ENCODE results near the gene SNX7.
A peak's percentile ranks its signal among the peaks of the same experiment; 100 is the strongest.

The SNX7 gene

DNA sequence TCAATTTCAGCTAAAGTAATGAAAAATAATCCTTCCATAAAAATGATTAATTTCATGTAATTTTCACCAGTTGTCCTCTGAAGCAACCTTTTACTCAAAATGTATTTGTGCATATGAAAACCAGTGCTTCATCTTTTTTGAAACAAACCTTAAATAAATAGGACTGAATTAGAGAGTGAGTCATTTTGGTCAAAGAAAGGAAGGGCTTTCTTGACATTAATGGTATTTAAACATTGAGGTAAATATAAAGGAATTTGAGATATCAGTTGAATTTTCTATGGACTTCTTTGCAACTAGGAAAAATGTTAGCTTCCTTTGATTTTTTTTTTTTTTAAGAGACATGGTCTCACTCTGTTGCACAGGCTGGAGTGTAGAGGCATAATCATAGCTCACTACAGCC, 38.7 kb downstream of the SNX7 start:
- CTCF ChIA-PET = no interaction called here
- TF ChIP-seq, protein P1, sequence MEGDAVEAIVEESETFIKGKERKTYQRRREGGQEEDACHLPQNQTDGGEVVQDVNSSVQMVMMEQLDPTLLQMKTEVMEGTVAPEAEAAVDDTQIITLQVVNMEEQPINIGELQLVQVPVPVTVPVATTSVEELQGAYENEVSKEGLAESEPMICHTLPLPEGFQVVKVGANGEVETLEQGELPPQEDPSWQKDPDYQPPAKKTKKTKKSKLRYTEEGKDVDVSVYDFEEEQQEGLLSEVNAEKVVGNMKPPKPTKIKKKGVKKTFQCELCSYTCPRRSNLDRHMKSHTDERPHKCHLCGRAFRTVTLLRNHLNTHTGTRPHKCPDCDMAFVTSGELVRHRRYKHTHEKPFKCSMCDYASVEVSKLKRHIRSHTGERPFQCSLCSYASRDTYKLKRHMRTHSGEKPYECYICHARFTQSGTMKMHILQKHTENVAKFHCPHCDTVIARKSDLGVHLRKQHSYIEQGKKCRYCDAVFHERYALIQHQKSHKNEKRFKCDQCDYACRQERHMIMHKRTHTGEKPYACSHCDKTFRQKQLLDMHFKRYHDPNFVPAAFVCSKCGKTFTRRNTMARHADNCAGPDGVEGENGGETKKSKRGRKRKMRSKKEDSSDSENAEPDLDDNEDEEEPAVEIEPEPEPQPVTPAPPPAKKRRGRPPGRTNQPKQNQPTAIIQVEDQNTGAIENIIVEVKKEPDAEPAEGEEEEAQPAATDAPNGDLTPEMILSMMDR (IDR thresholded peaks at IDR 0.05; ENCODE audit: insufficient read depth, low read length, missing control alignments) = no peak
- H3K4me3 ChIP-seq (ENCODE audit: low read depth, low read length) = no peak overlapping the region
- DNase-seq (ENCODE audit: low read depth, low spot score) = no peak
- POLR2A ChIA-PET = no interaction called here

DNA sequence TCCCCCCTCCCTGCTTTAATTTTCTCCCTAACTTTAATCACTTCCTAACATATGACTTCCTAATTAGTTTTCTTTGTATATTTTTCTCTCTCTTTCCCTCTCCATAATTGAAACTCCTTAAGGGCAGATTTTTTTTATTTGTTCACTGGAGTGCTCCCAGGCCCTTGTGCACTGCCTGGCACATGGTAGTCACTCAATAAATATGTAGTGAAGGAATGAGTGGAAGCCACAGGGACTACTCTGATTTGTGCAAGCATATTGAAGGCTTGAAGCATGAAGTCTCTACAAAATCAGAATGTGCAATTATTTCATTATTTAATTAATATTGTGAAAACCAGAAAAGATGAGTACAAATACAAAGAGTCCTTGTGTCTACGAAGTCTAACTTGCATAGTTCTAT, 41.5 kb downstream of the SNX7 start:
- DNase-seq (ENCODE audit: low read depth, low spot score) = peak; percentile 38
- ChIA-PET CTCF (no interaction called here), POLR2A (no interaction called here)
- H3K4me3 ChIP-seq (ENCODE audit: low read depth, low read length) = no peak overlapping the region
- TF ChIP-seq, protein P1 (IDR thresholded peaks at IDR 0.05; ENCODE audit: insufficient read depth, low read length, missing control alignments) = no peak

DNA sequence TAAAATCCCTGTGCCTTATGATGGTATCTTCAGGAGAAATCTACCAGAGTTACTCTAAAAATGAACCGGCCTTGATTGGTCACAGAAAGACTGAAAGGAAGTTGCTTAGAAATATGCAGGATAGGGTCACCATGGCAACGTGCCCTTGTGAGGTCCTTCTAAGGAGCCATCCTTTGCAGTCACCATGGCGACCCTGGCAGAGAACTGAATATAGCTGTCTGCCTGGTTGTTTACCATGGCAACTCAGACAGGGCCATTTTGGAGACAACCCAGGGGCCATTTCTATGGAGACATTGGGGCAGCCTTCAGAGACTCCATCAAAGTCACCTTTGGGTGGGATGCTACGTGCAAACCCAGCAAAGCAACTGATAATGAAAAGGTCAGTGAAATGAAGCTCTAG, 43.0 kb downstream of the SNX7 start:
- TF ChIP-seq, protein P1 (IDR thresholded peaks at IDR 0.05; ENCODE audit: insufficient read depth, low read length, missing control alignments) = no peak
- no peak overlapping the region for H3K4me3 ChIP-seq (ENCODE audit: low read depth, low read length)
- POLR2A ChIA-PET = no interaction called here
- CTCF ChIA-PET = no interaction called here
- DNase-seq (ENCODE audit: low read depth, low spot score) = no peak

DNA sequence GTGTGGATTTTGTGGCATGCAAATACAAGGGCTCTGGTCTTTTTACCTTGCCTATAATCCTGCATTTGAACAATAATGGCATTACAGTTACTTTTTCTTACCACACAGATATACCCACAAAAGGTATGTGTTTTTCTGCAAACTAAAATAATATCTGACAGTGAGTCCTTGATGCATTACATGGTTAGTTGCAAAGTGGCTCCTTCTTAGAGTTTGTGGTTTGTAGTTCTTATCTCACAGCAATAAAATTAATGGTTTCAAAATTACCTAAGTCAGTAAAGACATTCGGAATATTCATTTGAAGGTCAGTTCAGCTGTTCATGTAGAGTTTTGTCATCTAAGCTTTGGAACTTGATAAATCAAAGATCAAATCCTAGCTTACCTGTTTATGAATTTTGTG, 43.5 kb downstream of the SNX7 start:
- ChIA-PET CTCF (no interaction called here), POLR2A (no interaction called here)
- no peak for DNase-seq (ENCODE audit: low read depth, low spot score)
- TF ChIP-seq, protein P1 (IDR thresholded peaks at IDR 0.05; ENCODE audit: insufficient read depth, low read length, missing control alignments) = no peak
- H3K4me3 ChIP-seq (ENCODE audit: low read depth, low read length) = no peak overlapping the region

DNA sequence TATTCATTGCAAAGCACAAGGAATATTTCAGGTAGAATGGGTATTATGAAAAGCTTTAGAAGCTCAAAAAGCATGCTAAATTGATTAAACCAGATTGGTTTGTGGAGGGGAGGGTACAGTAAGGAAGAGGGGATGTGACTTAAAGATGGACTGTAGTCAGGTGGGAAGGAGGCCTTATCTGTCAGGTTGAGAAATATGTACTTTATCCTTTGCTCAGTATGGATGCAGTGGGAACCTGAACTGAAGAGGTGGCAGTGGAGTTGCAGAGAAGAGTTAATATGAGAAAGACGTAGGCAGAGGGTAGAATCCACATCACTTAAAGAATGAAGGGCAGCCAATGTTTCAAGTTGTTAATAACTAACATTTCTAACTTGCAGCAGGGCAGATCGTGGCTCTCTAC, 44.1 kb downstream of the SNX7 start:
- TF ChIP-seq, protein P1 (IDR thresholded peaks at IDR 0.05; ENCODE audit: insufficient read depth, low read length, missing control alignments) = no peak
- no peak for DNase-seq (ENCODE audit: low read depth, low spot score)
- ChIA-PET CTCF (no interaction called here), POLR2A (no interaction called here)
- H3K4me3 ChIP-seq (ENCODE audit: low read depth, low read length) = no peak overlapping the region

DNA sequence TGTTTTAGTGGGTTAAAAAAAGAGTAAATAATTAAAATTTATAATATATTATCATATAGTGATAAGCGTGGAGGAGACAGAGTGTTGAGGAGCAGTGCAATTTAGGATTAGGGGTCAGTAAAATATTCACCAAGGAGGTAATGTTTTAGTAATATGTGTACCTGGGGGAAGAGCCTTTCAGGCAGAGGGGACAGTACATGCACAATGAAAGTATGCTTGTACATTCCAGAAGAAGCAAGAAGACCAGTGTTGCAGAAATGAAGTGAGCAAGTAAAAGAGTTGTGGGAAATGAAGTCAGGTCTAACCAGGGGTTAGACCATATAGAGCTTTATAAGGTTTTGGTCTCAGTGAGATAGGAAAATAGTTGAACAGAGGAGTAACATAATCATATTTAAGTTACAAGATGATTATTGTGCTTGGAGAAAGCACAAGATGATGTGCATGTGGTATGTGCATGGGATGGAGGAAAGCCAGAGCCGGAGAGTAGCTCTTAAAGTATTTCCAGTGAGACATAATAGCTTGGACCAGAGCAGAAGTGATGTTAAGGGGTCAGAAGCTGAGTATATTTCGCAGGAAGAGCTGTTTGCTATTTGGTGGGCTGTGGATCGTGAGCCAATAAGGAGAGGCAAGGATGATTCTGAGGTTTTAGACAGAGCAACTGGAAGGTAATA, 44.8 kb downstream of the SNX7 start:
- TF ChIP-seq, protein P1 (IDR thresholded peaks at IDR 0.05; ENCODE audit: insufficient read depth, low read length, missing control alignments) = no peak
- ChIA-PET POLR2A (no interaction called here), CTCF (interaction anchor here (0.8 to 1.7 kb wide), 3 partner anchors 9 to 43 kb away, joined by 3 to 6 read pairs (median 4); no protein-coding TSS in a partner anchor)
- DNase-seq (ENCODE audit: low read depth, low spot score) = peak; percentile 37
- no peak overlapping the region for H3K4me3 ChIP-seq (ENCODE audit: low read depth, low read length)
